Measurements from ENCODE around the gene DPP3.

DPP3 gene

DNA sequence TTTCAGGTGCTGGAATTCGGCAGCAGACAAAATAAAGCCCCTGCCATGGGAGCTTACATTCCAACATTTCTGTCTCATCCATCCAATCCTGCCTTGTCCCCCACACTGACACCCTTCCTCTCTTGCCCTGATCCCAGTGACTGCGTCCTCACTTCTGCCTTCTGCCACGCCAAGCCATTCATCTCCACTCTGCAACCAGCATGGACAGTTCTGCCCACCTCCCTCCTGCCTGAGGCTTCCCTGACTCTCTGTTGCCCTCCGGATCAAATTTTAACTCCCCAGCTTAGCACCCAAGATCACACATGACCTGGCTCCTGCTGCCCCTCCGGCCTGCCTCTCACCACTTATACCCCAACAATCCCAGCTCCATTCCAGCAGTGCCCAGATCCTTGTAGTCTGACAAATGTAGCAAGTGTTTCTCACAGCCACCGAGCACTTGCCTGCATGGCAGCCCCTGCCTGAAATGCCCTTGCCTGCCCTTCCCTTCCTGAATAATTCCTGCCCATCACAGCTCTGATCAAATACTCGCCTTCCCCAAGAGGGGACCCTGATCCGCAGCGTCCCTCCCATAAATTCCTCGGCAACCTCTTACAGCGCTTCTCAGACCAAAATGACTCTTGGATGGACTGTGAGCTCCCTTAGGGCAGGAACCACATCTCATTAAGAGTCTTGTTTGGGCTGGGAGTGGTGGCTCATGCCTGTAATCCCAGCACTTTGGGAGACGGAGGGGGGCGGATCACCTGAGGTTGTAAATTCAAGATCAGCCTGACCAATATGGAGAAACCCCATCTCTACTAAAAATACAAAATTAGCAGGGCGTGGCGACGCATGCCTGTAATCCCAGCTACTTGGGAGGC, 68.8 kb downstream of the DPP3 start:
- no peak for TF ChIP-seq SPI1 (IDR thresholded peaks at IDR 0.05; ENCODE audit: borderline replicate concordance, low read depth)
- TF ChIP-seq, protein P1, sequence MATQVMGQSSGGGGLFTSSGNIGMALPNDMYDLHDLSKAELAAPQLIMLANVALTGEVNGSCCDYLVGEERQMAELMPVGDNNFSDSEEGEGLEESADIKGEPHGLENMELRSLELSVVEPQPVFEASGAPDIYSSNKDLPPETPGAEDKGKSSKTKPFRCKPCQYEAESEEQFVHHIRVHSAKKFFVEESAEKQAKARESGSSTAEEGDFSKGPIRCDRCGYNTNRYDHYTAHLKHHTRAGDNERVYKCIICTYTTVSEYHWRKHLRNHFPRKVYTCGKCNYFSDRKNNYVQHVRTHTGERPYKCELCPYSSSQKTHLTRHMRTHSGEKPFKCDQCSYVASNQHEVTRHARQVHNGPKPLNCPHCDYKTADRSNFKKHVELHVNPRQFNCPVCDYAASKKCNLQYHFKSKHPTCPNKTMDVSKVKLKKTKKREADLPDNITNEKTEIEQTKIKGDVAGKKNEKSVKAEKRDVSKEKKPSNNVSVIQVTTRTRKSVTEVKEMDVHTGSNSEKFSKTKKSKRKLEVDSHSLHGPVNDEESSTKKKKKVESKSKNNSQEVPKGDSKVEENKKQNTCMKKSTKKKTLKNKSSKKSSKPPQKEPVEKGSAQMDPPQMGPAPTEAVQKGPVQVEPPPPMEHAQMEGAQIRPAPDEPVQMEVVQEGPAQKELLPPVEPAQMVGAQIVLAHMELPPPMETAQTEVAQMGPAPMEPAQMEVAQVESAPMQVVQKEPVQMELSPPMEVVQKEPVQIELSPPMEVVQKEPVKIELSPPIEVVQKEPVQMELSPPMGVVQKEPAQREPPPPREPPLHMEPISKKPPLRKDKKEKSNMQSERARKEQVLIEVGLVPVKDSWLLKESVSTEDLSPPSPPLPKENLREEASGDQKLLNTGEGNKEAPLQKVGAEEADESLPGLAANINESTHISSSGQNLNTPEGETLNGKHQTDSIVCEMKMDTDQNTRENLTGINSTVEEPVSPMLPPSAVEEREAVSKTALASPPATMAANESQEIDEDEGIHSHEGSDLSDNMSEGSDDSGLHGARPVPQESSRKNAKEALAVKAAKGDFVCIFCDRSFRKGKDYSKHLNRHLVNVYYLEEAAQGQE (IDR thresholded peaks at IDR 0.05; ENCODE audit: insufficient replicate concordance, low read depth), result no peak
- TF ChIP-seq POLR2AphosphoS5 (IDR thresholded peaks at IDR 0.05; ENCODE audit: low read depth), result no peak
- TF ChIP-seq GABPA (IDR thresholded peaks at IDR 0.05; ENCODE audit: low read depth), result no peak
- TF ChIP-seq, protein P2, sequence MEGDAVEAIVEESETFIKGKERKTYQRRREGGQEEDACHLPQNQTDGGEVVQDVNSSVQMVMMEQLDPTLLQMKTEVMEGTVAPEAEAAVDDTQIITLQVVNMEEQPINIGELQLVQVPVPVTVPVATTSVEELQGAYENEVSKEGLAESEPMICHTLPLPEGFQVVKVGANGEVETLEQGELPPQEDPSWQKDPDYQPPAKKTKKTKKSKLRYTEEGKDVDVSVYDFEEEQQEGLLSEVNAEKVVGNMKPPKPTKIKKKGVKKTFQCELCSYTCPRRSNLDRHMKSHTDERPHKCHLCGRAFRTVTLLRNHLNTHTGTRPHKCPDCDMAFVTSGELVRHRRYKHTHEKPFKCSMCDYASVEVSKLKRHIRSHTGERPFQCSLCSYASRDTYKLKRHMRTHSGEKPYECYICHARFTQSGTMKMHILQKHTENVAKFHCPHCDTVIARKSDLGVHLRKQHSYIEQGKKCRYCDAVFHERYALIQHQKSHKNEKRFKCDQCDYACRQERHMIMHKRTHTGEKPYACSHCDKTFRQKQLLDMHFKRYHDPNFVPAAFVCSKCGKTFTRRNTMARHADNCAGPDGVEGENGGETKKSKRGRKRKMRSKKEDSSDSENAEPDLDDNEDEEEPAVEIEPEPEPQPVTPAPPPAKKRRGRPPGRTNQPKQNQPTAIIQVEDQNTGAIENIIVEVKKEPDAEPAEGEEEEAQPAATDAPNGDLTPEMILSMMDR (IDR thresholded peaks at IDR 0.05; ENCODE audit: insufficient read depth, low read length), result no peak
- DNase-seq (ENCODE audit: low read depth in 1 of 2, low spot score in 1 of 2), result no peak
- peaks cover 2% of the 10 kb centered on the region for H3K27me3 ChIP-seq (ENCODE audit: insufficient read depth, poor library complexity, severe bottlenecking)
- no peak overlapping the region for H3K4me3 ChIP-seq (replicated peaks; ENCODE audit: insufficient read depth, low read length)
- H3K27ac ChIP-seq (replicated peaks), result no peak overlapping the region

DNA sequence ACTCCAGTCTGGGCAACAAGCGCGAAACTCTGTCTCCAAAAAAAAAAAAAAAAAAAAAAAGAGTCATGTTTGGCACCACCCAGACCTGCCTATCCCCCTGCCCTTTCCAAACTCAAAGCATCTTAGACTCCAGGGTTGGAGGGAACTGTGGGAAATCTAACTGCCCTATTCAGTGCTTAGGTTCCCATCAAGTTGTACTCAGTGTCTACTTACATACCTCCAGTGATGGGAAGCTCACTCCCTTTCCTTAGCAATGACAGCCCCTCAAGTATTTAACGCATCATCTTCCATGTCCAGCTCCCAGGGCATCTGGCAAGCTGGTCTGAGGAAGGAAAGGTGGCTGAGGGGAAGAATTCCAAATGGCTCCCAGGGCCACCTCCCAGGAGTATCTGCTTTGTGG, 69.5 kb downstream of the DPP3 start:
- Histone ChIP-seq H3K4me3 (replicated peaks; ENCODE audit: insufficient read depth, low read length) (no peak overlapping the region), H3K27ac (replicated peaks) (no peak overlapping the region), H3K27me3 (ENCODE audit: insufficient read depth, poor library complexity, severe bottlenecking) (peaks cover 2% of the 10 kb centered on the region)
- TF ChIP-seq SPI1 (IDR thresholded peaks at IDR 0.05; ENCODE audit: borderline replicate concordance, low read depth) (no peak), GABPA (IDR thresholded peaks at IDR 0.05; ENCODE audit: low read depth) (no peak), POLR2AphosphoS5 (IDR thresholded peaks at IDR 0.05; ENCODE audit: low read depth) (no peak)
- TF ChIP-seq, protein P1 (IDR thresholded peaks at IDR 0.05; ENCODE audit: insufficient replicate concordance, low read depth), result no peak
- TF ChIP-seq, protein P2 (IDR thresholded peaks at IDR 0.05; ENCODE audit: insufficient read depth, low read length), result no peak
- DNase-seq (ENCODE audit: low read depth in 1 of 2, low spot score in 1 of 2), result no peak

DNA sequence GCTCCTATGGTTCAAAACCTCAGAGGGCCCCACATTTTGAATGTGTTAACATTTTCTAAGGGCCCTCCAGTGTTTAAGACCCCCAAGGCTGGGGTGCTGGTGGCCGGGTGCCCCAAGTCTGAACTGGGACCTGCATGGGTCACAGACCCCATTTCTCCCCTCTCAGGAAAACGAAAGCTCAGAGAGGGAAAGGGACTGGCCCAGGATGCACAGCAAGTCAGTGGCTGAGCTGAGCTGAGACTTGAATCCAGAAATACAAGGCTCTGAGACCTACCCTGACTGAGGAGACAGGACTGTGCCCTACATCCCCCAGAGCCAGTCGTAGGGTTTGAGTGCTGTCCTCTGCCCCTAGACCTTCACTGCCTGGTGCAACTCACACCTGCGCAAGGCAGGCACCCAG, 70.7 kb downstream of the DPP3 start:
- no peak for DNase-seq (ENCODE audit: low read depth in 1 of 2, low spot score in 1 of 2)
- TF ChIP-seq, protein P1 (IDR thresholded peaks at IDR 0.05; ENCODE audit: insufficient replicate concordance, low read depth), result no peak
- TF ChIP-seq GABPA (IDR thresholded peaks at IDR 0.05; ENCODE audit: low read depth) (no peak), SPI1 (IDR thresholded peaks at IDR 0.05; ENCODE audit: borderline replicate concordance, low read depth) (no peak)
- TF ChIP-seq, protein P2 (IDR thresholded peaks at IDR 0.05; ENCODE audit: insufficient read depth, low read length), result no peak

More for the DNA sequence above, 70.7 kb downstream of the DPP3 start:
- Histone ChIP-seq H3K27me3 (ENCODE audit: insufficient read depth, poor library complexity, severe bottlenecking) (peaks cover 2% of the 10 kb centered on the region), H3K27ac (replicated peaks) (no peak overlapping the region), H3K4me3 (replicated peaks; ENCODE audit: insufficient read depth, low read length) (no peak overlapping the region)

Data from HL-60 (cell line).